Endothelial cell of umbilical vein (primary cell): ENCODE data around the gene PPME1. TPM values are rescaled to one million over a fixed set of nuclear protein-coding genes. Genes with fewer than 3 reads are reported as not detected.

Experiments used
- BruUV-seq: library from RNA; stranded (reverse); fragments of 400-500 nt; replicated peaks from 2 replicates; lab custom pipeline; 2021; lab: Mats Ljungman, UMichigan
- CTCF ChIA-PET: fragments of 300-600, 350-600 bp; sonication (Branson Sonifier 250); formaldehyde crosslinking; loops from one replicate; lab custom pipeline; 2021; ENCODE audit warnings: antibody characterized with exemption, inconsistent platforms; lab: Charles Lee
- POLR2A ChIA-PET: fragments of 300-600, 350-600 bp; sonication (Branson Sonifier 250); formaldehyde crosslinking; loops from one replicate; lab custom pipeline; 2021; ENCODE audit warnings: antibody characterized with exemption, inconsistent platforms; lab: Charles Lee
- DNase-seq: peaks from one replicate; pipeline ENCODE4 v3.0.0-alpha.2; 2011; ENCODE audit warnings: low read depth, low spot score
- FAIRE-seq: peaks from 2 replicates; lab custom pipeline; 2011; peaks lifted over from hg19 to GRCh38; lab: Jason Lieb, UNC
- H2AFZ ChIP-seq: 2 replicates; pipeline ENCODE4 v1.6.0; 2012; ENCODE audit warnings: low read depth, low read length, control low read depth, inconsistent platforms
- H3K27ac ChIP-seq: 2 replicates; pipeline ENCODE4 v1.5.1; 2011; ENCODE audit warnings: low read depth, mild to moderate bottlenecking, control low read depth, low read length, moderate library complexity; ENCODE audit not compliant: insufficient read depth
- H3K27me3 ChIP-seq, 2 experiments: 2 replicates each; pipeline versions ENCODE4 v1.6.0 to v1.6.1; 2011; ENCODE audit warnings: low read length in 2 of 2, mixed read lengths in 1 of 2; ENCODE audit not compliant: control insufficient read depth in 2 of 2, insufficient read depth in 2 of 2
- H3K36me3 ChIP-seq, 2 experiments: 2 replicates in 1 of 2; 3 replicates in 1 of 2; pipeline ENCODE4 v1.5.1; 2011; ENCODE audit warnings: low read length in 2 of 2, mild to moderate bottlenecking in 1 of 2, moderate library complexity in 1 of 2; ENCODE audit not compliant: control insufficient read depth in 2 of 2, insufficient read depth in 2 of 2; ENCODE audit errors: extremely low read depth in 1 of 2
- H3K4me1 ChIP-seq: 3 replicates; pipeline ENCODE4 v1.5.1; 2011; ENCODE audit warnings: mild to moderate bottlenecking, low read length; ENCODE audit not compliant: control insufficient read depth, insufficient read depth; ENCODE audit errors: extremely low read depth
- H3K4me2 ChIP-seq: 2 replicates; pipeline ENCODE4 v1.6.1; 2011; ENCODE audit warnings: low read length, control low read depth, mixed read lengths; ENCODE audit not compliant: insufficient read depth
- H3K4me3 ChIP-seq, 3 experiments: fragments of 200-600 bp in 1 of 3; sonication (generic), shearing (Covaris generic) in 1 of 3; replicated peaks in 1 of 3; 2 replicates each; pipeline ENCODE4 v1.5.1; 2011 to 2016; ENCODE audit warnings: control low read depth in 3 of 3, low read length in 3 of 3, mild to moderate bottlenecking in 2 of 3, inconsistent platforms in 1 of 3, low read depth in 1 of 3, moderate library complexity in 1 of 3; ENCODE audit not compliant: insufficient read depth in 1 of 3
- H3K79me2 ChIP-seq: 2 replicates; pipeline ENCODE4 v1.6.0; 2012; ENCODE audit warnings: low read length, inconsistent platforms; ENCODE audit not compliant: control insufficient read depth, insufficient read depth
- H3K9ac ChIP-seq: replicated peaks from 2 replicates; pipeline ENCODE3; 2011; ENCODE audit warnings: low read length, control low read depth; ENCODE audit not compliant: insufficient read depth; ENCODE audit errors: extremely low read depth
- H3K9me1 ChIP-seq: replicated peaks from 3 replicates; pipeline ENCODE4 v1.6.0; 2011; ENCODE audit warnings: mild to moderate bottlenecking, low read length; ENCODE audit not compliant: control insufficient read depth, insufficient read depth; ENCODE audit errors: extremely low read depth
- H3K9me3 ChIP-seq: replicated peaks from 2 replicates; pipeline ENCODE4 v1.5.1; 2012; ENCODE audit warnings: low read length, inconsistent platforms; ENCODE audit not compliant: control insufficient read depth, insufficient read depth
- H4K20me1 ChIP-seq: replicated peaks from 2 replicates; pipeline ENCODE3; 2011; ENCODE audit warnings: mild to moderate bottlenecking, low read length; ENCODE audit not compliant: control insufficient read depth, insufficient read depth; ENCODE audit errors: extremely low read depth
- CTCF ChIP-seq, 2 donors: IDR thresholded peaks; 1 replicate in 1 of 2; 2 replicates in 1 of 2; pipeline ENCODE4 v1.5.1; 2011; ENCODE audit warnings: low read length in 2 of 2, mild to moderate bottlenecking in 2 of 2, moderate library complexity in 2 of 2, control low read depth in 1 of 2, inconsistent platforms in 1 of 2, low read depth in 1 of 2; ENCODE audit not compliant: insufficient read depth in 1 of 2; ENCODE audit errors: extremely low read depth in 1 of 2
- EZH2 ChIP-seq: IDR thresholded peaks from 2 replicates; pipeline ENCODE4 v1.6.1; 2012; ENCODE audit warnings: borderline replicate concordance, low read depth, mild to moderate bottlenecking, moderate library complexity, low read length, inconsistent platforms; ENCODE audit not compliant: severe bottlenecking
- FOS ChIP-seq: IDR thresholded peaks from 2 replicates; pipeline ENCODE4 v1.6.1; 2011; ENCODE audit warnings: mild to moderate bottlenecking, low read length, moderate library complexity, borderline replicate concordance; ENCODE audit not compliant: insufficient read depth
- GATA2 ChIP-seq: IDR thresholded peaks from 2 replicates; pipeline ENCODE4 v1.7.0; 2011; ENCODE audit warnings: low read depth, mild to moderate bottlenecking, moderate library complexity, mixed read lengths, low read length; ENCODE audit not compliant: insufficient read length, insufficient read depth
- JUN ChIP-seq: IDR thresholded peaks from 2 replicates; pipeline ENCODE4 v1.6.1; 2011; ENCODE audit warnings: borderline replicate concordance, low read depth; ENCODE audit not compliant: insufficient read length, insufficient read depth
- MYC ChIP-seq: IDR thresholded peaks from one replicate; pipeline ENCODE4 v1.6.1; 2011; ENCODE audit warnings: mild to moderate bottlenecking, low read depth, low read length
- POLR2A ChIP-seq: IDR thresholded peaks from 2 replicates; pipeline ENCODE4 v1.6.1; 2012; ENCODE audit warnings: low read depth, mild to moderate bottlenecking, control low read depth, low read length
- POLR2AphosphoS5 ChIP-seq: IDR thresholded peaks from 2 replicates; pipeline ENCODE4 v1.6.1; 2012; ENCODE audit warnings: low read depth, mild to moderate bottlenecking, control low read depth, low read length, moderate library complexity; ENCODE audit not compliant: insufficient read depth
- dilution Hi-C: fragments of 300-500 bp; cut with MboI; formaldehyde crosslinking; loops from one replicate; pipeline ENCODE4 v1.15.0; 2019; ENCODE audit warnings: low sequenced_read_pairs; ENCODE audit not compliant: extremely low pct_ligation_motif_present
- intact Hi-C: fragments of 100-400 bp; cut with micrococcal nuclease; formaldehyde crosslinking; loops from one replicate; pipeline ENCODE4 v1.10.0; 2022
- polyA plus RNA-seq, 4 experiments: library from polyadenylated mRNA; depleted of rRNA in 3 of 4; stranded (reverse) in 3 of 4; unstranded in 1 of 4; fragments of >200 nt; gene quantifications; 2 replicates each; pipeline versions ENCODE4 v1.2.1 to v1.2.3, GENCODE V29; 2011 to 2012; ENCODE audit warnings: missing spikeins in 1 of 4
- total RNA-seq: library from RNA; stranded (reverse); gene quantifications from 2 replicates; pipeline ENCODE4 v1.2.3, GENCODE V29; 2021
- TF ChIP-seq, protein P1 (sequence below): IDR thresholded peaks from 2 replicates; pipeline ENCODE4 v1.6.1; 2011; ENCODE audit not compliant: insufficient read depth, insufficient read length

PPME1 gene
- total and polyA plus RNA-seq, 2 donors (not counting 3 experiments of a cell fraction or from before 2014, with no cell fraction given), result 37.2 to 49.9 TPM

DNA sequence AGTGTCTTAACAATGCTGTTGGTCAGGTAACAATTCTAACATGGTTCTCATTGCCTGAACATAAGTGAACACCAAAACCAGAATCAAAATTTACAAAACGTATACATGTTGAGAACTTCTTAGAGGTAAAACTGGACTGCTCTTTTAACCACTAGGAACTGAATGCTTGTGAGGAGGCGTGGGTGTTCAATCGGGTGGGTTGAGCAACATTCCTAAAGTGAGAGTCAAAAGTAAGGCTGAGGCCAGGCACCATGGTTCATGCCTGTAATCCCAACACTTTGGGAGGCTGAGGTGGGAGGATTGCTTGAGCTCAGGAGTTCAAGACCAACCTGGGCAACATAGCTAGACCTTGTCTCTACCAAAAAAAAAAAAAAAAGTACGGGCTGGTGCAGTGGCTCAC, 11.5 kb downstream of the PPME1 start:
- no peaks in the 10 kb centered on the region for H3K4me1 ChIP-seq
- no peaks in the 10 kb centered on the region for H3K27me3 ChIP-seq
- H3K79me2 ChIP-seq, result peaks cover 3% of the 10 kb centered on the region
- DNase-seq (no peak), FAIRE-seq (no peak)
- CTCF ChIA-PET, result no interaction called here
- no peak overlapping the region for H3K27ac ChIP-seq
- dilution Hi-C loops (no loop called here), intact Hi-C loops (no loop called here)
- POLR2A ChIA-PET, result no interaction called here
- no peaks in the 10 kb centered on the region for H3K36me3 ChIP-seq
- H3K9ac ChIP-seq, result no peak overlapping the region
- H3K4me3 ChIP-seq, result no peak overlapping the region
- no peaks in the 10 kb centered on the region for H4K20me1 ChIP-seq
- no TSS peak for BruUV-seq
- no peaks in the 10 kb centered on the region for H3K9me3 ChIP-seq
- TF ChIP-seq POLR2A (no peak), POLR2AphosphoS5 (no peak), MYC (no peak), GATA2 (no peak), JUN (no peak), FOS (no peak), EZH2 (no peak), CTCF (IDR thresholded peaks at IDR 0.05; ENCODE audit: extremely low read depth in 1 of 2, insufficient read depth in 1 of 2, low read depth in 1 of 2, low read length in 2 of 2) (no peak)
- TF ChIP-seq, protein P1, sequence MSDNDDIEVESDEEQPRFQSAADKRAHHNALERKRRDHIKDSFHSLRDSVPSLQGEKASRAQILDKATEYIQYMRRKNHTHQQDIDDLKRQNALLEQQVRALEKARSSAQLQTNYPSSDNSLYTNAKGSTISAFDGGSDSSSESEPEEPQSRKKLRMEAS, result no peak
- H2AFZ ChIP-seq, result no peak overlapping the region
- H3K9me1 ChIP-seq, result no peaks in the 10 kb centered on the region
- no peak overlapping the region for H3K4me2 ChIP-seq
